Smooth muscle cell (in vitro differentiated cells): ENCODE data around the gene SPATA7. TPM values are rescaled to one million over a fixed set of nuclear protein-coding genes. Genes with fewer than 3 reads are reported as not detected.

Experiments
- DNase-seq: peaks from one replicate; lab custom pipeline; 2025; ENCODE audit not compliant: unreplicated experiment; lab: John Stamatoyannopoulos, UW
- H2AFZ ChIP-seq: fragments of 200-600 bp; sonication (generic); 2 replicates; pipeline ENCODE4 v1.6.0; 2016; ENCODE audit warnings: antibody characterized with exemption, low read depth, mild to moderate bottlenecking
- H3F3A ChIP-seq: fragments of 200-600 bp; sonication (generic); 2 replicates; pipeline ENCODE4 v1.6.0; 2017; ENCODE audit warnings: antibody characterized with exemption, low read depth
- H3K27ac ChIP-seq: fragments of 200-600 bp; sonication (generic); 2 replicates; pipeline ENCODE4 v1.5.1; 2016; ENCODE audit warnings: low read depth, mild to moderate bottlenecking
- H3K27me3 ChIP-seq: fragments of 200-600 bp; sonication (generic); 2 replicates; pipeline ENCODE4 v1.6.1; 2016; ENCODE audit warnings: low read depth, mild to moderate bottlenecking
- H3K36me3 ChIP-seq: fragments of 200-600 bp; sonication (generic); 2 replicates; pipeline ENCODE4 v1.5.1; 2016; ENCODE audit warnings: low read depth
- H3K4me1 ChIP-seq: fragments of 200-600 bp; sonication (generic); 2 replicates; pipeline ENCODE4 v1.5.1; 2016; ENCODE audit warnings: low read depth
- H3K4me2 ChIP-seq: fragments of 200-600 bp; sonication (generic); 2 replicates; pipeline ENCODE4 v1.6.0; 2016; ENCODE audit warnings: mild to moderate bottlenecking
- H3K4me3 ChIP-seq: fragments of 200-600 bp; sonication (generic); 2 replicates; pipeline ENCODE4 v1.5.1; 2016; ENCODE audit warnings: mild to moderate bottlenecking
- H3K79me2 ChIP-seq: fragments of 200-600 bp; sonication (generic); 2 replicates; pipeline ENCODE4 v1.6.0; 2016; ENCODE audit warnings: low read depth, mild to moderate bottlenecking
- H3K9ac ChIP-seq: fragments of 200-600 bp; sonication (generic); 2 replicates; pipeline ENCODE4 v1.6.0; 2016; ENCODE audit warnings: low read depth
- H3K9me3 ChIP-seq: fragments of 200-600 bp; sonication (generic); replicated peaks from 2 replicates; pipeline ENCODE4 v1.5.1; 2016; ENCODE audit warnings: low read depth
- H4K20me1 ChIP-seq: fragments of 200-600 bp; sonication (generic); 2 replicates; pipeline ENCODE4 v1.6.0; 2016; ENCODE audit warnings: low read depth
- WGBS: methylation state at CpG from one replicate; pipeline ENCODE4 v1.1.7; 2016; ENCODE audit warnings: low lambda C conversion rate; 5-methylcytosine and 5-hydroxymethylcytosine counted together
- polyA plus RNA-seq: library from polyadenylated mRNA; unstranded; fragments of >200 nt; fragmentation: Nextera tagmentation; extraction: Ambion mirVana; gene quantifications from 2 replicates; pipeline ENCODE4 v1.2.1, GENCODE V29; 2016
- total RNA-seq: library from RNA; depleted of rRNA; stranded (reverse); fragments of >200 nt; gene quantifications from 2 replicates; pipeline ENCODE4 v1.2.3, GENCODE V29; 2014
- TF ChIP-seq, protein P1 (sequence below): fragments of 200-600 bp; sonication (generic); IDR thresholded peaks from 2 replicates; pipeline ENCODE4 v1.5.1; 2017; ENCODE audit warnings: borderline replicate concordance, mild to moderate bottlenecking, antibody characterized with exemption; ENCODE audit not compliant: insufficient read depth, poor library complexity, severe bottlenecking

The SPATA7 gene
- total and polyA plus RNA-seq, 2 experiments from 2014 or later: 8.8 to 25.3 TPM

DNA sequence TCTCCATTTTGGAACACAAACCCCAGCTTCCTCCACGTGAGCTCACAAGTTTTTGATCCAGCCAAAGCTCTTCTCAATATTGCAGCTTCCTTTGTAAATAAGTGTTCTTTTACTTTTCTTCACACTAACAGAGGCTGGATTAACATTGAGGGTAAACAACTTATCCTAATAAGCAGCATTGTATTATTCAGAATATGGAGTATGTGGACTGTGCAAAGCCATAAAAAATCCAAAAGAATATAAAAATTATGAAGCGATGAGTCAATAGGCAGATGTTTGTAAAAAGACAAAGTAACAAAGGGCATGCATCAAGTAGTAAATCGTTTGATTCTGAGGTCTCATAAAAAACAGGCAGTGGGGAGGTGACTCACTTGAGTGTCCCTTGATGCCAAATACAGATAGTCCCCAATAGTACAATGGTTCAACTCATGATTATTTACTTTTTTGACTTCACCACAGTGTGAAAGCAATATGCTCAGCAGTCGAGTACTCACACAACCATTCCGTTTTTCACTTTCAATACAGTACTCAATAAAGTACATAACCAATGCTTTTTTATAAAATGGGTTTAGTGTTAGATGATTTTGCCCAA, 39.3 kb upstream of the SPATA7 start:
- DNase-seq: no peak
- Histone ChIP-seq H3K36me3 (no peaks in the 10 kb centered on the region), H3K4me1 (no peaks in the 10 kb centered on the region), H3K4me3 (no peak overlapping the region), H3K9me3 (no peaks in the 10 kb centered on the region), H3K9ac (no peak overlapping the region), H3F3A (no peaks in the 10 kb centered on the region), H4K20me1 (no peaks in the 10 kb centered on the region), H3K79me2 (no peaks in the 10 kb centered on the region), H2AFZ (no peak overlapping the region), H3K27me3 (no peaks in the 10 kb centered on the region), H3K27ac (no peak overlapping the region), H3K4me2 (no peak overlapping the region)
- WGBS: 61% methylated on average over 5 of the region's 5 CpGs
- TF ChIP-seq, protein P1, sequence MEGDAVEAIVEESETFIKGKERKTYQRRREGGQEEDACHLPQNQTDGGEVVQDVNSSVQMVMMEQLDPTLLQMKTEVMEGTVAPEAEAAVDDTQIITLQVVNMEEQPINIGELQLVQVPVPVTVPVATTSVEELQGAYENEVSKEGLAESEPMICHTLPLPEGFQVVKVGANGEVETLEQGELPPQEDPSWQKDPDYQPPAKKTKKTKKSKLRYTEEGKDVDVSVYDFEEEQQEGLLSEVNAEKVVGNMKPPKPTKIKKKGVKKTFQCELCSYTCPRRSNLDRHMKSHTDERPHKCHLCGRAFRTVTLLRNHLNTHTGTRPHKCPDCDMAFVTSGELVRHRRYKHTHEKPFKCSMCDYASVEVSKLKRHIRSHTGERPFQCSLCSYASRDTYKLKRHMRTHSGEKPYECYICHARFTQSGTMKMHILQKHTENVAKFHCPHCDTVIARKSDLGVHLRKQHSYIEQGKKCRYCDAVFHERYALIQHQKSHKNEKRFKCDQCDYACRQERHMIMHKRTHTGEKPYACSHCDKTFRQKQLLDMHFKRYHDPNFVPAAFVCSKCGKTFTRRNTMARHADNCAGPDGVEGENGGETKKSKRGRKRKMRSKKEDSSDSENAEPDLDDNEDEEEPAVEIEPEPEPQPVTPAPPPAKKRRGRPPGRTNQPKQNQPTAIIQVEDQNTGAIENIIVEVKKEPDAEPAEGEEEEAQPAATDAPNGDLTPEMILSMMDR: no peak

DNA sequence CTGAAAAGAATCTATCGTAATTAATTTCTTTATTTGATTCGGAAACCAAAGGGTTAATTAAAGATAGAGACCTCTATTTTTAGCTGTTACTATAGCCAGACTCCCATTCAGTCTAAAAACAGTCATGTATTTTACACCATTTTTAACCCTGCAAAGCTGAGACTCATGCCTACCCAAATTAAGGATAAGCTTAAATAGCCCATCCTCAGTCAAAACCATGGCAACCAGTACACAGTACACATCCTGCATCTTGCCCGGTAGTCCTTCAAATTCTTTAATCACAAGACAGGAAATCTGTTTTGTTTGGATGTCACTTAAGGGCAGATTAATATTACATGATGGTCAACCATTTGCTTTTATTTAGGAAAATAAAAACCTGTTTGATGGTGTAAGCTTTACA, 36.9 kb upstream of the SPATA7 start:
- WGBS: 73% methylated on average over 3 of the region's 3 CpGs
- H3K4me2 ChIP-seq: no peak overlapping the region
- H2AFZ ChIP-seq: no peak overlapping the region

DNA sequence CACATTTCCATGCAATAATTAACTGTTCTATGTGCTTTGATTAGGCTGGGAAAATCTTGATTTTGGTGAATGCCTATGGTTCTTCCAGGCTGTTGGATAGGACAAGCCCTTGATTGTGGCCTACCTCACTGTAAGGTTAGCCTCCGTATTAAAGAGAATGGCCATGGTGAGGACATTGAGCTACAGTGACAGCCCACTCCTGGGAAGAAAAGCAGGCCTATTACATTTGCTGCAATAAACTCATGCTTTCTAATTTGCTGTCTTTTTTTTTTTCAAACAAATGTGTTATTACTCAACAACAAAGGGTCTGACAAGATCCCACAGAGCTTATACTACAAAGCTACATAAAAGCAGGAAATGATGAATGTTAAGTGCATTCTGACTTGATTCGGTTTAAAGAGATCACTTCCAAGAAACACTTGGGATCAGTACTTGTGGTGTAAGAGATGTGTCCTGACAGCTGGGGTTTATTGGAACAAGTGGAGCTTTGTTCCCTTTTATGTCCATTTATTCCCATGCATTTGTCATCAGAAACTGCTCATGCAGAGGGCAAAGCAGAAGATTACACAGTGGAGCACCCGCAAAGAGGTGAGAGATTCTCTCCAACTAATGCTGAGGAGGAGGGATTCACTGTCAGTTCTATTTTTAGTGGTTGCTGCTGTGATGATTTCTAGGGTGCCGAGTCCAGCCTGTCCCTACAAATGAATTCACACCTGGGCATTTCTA, 33.3 kb upstream of the SPATA7 start:
- Histone ChIP-seq H3K9ac (no peak overlapping the region), H3K79me2 (no peaks in the 10 kb centered on the region), H3K4me2 (no peak overlapping the region), H3K27ac (no peak overlapping the region), H3K4me1 (peaks cover 3% of the 10 kb centered on the region), H3F3A (no peaks in the 10 kb centered on the region), H3K9me3 (no peaks in the 10 kb centered on the region), H2AFZ (no peak overlapping the region), H3K4me3 (no peak overlapping the region), H3K36me3 (no peaks in the 10 kb centered on the region), H3K27me3 (no peaks in the 10 kb centered on the region), H4K20me1 (no peaks in the 10 kb centered on the region)
- WGBS: 38% methylated on average over 4 of the region's 4 CpGs
- TF ChIP-seq, protein P1: no peak
- DNase-seq: no peak

More for the DNA sequence above, 36.9 kb upstream of the SPATA7 start:
- H3K4me1 ChIP-seq: peaks cover 3% of the 10 kb centered on the region
- H3K9me3 ChIP-seq: no peaks in the 10 kb centered on the region
- no peaks in the 10 kb centered on the region for H3F3A ChIP-seq
- no peaks in the 10 kb centered on the region for H3K27me3 ChIP-seq
- no peaks in the 10 kb centered on the region for H4K20me1 ChIP-seq
- H3K79me2 ChIP-seq: no peaks in the 10 kb centered on the region
- no peak overlapping the region for H3K4me3 ChIP-seq
- TF ChIP-seq, protein P1: no peak
- no peaks in the 10 kb centered on the region for H3K36me3 ChIP-seq
- H3K9ac ChIP-seq: no peak overlapping the region
- DNase-seq: no peak
- H3K27ac ChIP-seq: no peak overlapping the region
